Nephron (organoid): ENCODE measurements around the gene NPTN.

Experiments used
- H3K27ac Mint-ChIP-seq, 3 experiments: 2 replicates each; pipeline ENCODE4 v1.8.0; 2020; ENCODE audit warnings: mixed read lengths in 3 of 3, mild to moderate bottlenecking in 2 of 3, moderate library complexity in 1 of 3
- H3K27me3 Mint-ChIP-seq: 2 replicates; pipeline ENCODE4 v1.8.0; 2021; ENCODE audit warnings: low read depth, mild to moderate bottlenecking, moderate library complexity, mixed read lengths
- H3K36me3 Mint-ChIP-seq: 2 replicates; pipeline ENCODE4 v1.8.0; 2020; ENCODE audit warnings: low read depth, mixed read lengths
- H3K4me1 Mint-ChIP-seq: 2 replicates; pipeline ENCODE4 v1.8.0; 2020; ENCODE audit warnings: mixed read lengths
- H3K4me3 Mint-ChIP-seq, 3 experiments: 2 replicates each; pipeline ENCODE4 v1.8.0; 2020; ENCODE audit warnings: mild to moderate bottlenecking in 3 of 3, mixed read lengths in 3 of 3, moderate library complexity in 2 of 3
- H3K9me3 Mint-ChIP-seq: 2 replicates; pipeline ENCODE4 v1.8.0; 2020; ENCODE audit warnings: mixed read lengths
- CTCF ChIP-seq, 3 experiments: fragments of 200-600 bp; sonication (generic); IDR thresholded peaks; one replicate each; pipeline ENCODE4 v1.5.0; 2021; ENCODE audit warnings: antibody characterized with exemption in 3 of 3; ENCODE audit not compliant: unreplicated experiment in 3 of 3

The NPTN gene

GRCh38 chr15:73679964-73680363, 46.8 kb upstream of the NPTN start:
- H3K4me3 Mint-ChIP-seq = no peak overlapping the region
- peaks cover 19% of the 10 kb centered on the region for H3K4me1 Mint-ChIP-seq
- TF ChIP-seq CTCF (IDR thresholded peaks at IDR 0.05; ENCODE audit: unreplicated experiment in 3 of 3) = no peak
- no peaks in the 10 kb centered on the region for H3K9me3 Mint-ChIP-seq
- no peaks in the 10 kb centered on the region for H3K36me3 Mint-ChIP-seq
- H3K27me3 Mint-ChIP-seq = no peaks in the 10 kb centered on the region
- H3K27ac Mint-ChIP-seq = peak overlapping the region in 2 of 3 experiments; percentile 18 to 37

DNA sequence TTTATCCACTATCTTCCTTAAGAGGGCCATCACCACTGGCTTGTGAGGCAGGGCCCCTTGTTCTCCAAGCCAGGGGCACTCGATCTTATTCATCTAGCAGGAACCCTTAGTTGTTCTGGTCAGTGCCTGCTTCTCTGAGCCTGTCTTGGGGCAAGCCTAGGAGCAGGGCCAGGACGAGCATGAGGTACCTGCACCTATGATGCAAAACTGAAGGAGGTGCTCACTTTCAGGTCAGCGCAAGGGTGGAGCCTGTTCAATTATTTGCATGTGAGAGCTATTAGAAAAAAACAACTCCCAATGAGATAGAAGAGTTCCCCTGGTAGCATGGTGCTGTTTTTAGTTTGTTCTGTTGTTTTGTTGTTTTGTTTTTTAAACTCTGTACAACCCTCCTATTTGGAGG, 46.0 kb upstream of the NPTN start:
- no peaks in the 10 kb centered on the region for H3K27me3 Mint-ChIP-seq
- no peaks in the 10 kb centered on the region for H3K36me3 Mint-ChIP-seq
- H3K9me3 Mint-ChIP-seq = no peaks in the 10 kb centered on the region
- H3K4me1 Mint-ChIP-seq = peaks cover 19% of the 10 kb centered on the region
- no peak overlapping the region for H3K4me3 Mint-ChIP-seq
- peak overlapping the region in 1 of 3 experiments; percentile 18 for H3K27ac Mint-ChIP-seq
- TF ChIP-seq CTCF (IDR thresholded peaks at IDR 0.05; ENCODE audit: unreplicated experiment in 3 of 3) = no peak

GRCh38 chr15:73678498-73678897, 45.3 kb upstream of the NPTN start:
- Mint-ChIP-seq H3K27me3 (no peaks in the 10 kb centered on the region), H3K27ac (no peak overlapping the region), H3K4me3 (no peak overlapping the region), H3K4me1 (peaks cover 15% of the 10 kb centered on the region), H3K36me3 (no peaks in the 10 kb centered on the region), H3K9me3 (no peaks in the 10 kb centered on the region)
- TF ChIP-seq CTCF (IDR thresholded peaks at IDR 0.05; ENCODE audit: unreplicated experiment in 3 of 3) = no peak

- Mint-ChIP-seq H3K36me3 (no peaks in the 10 kb centered on the region), H3K27ac (no peak overlapping the region), H3K9me3 (no peaks in the 10 kb centered on the region), H3K4me3 (no peak overlapping the region), H3K4me1 (peaks cover 8% of the 10 kb centered on the region), H3K27me3 (no peaks in the 10 kb centered on the region)
- no peak for TF ChIP-seq CTCF (IDR thresholded peaks at IDR 0.05; ENCODE audit: unreplicated experiment in 3 of 3)
These were observed 44.5 kb upstream of the NPTN start for GRCh38 chr15:73677733-73678132.

GRCh38 chr15:73677146-73677607, 44.0 kb upstream of the NPTN start:
- H3K4me3 Mint-ChIP-seq = no peak overlapping the region
- peak; percentile 61 to 70 (median 70) for TF ChIP-seq CTCF (IDR thresholded peaks at IDR 0.05; ENCODE audit: unreplicated experiment in 3 of 3)
- no peaks in the 10 kb centered on the region for H3K27me3 Mint-ChIP-seq

GRCh38 chr15:73674587-73674986, 41.4 kb upstream of the NPTN start:
- H3K27me3 Mint-ChIP-seq = peaks cover 3% of the 10 kb centered on the region
- peaks cover 7% of the 10 kb centered on the region for H3K4me1 Mint-ChIP-seq
- no peaks in the 10 kb centered on the region for H3K9me3 Mint-ChIP-seq
- H3K27ac Mint-ChIP-seq = no peak overlapping the region
- no peak overlapping the region for H3K4me3 Mint-ChIP-seq
- TF ChIP-seq CTCF (IDR thresholded peaks at IDR 0.05; ENCODE audit: unreplicated experiment in 3 of 3) = no peak
- no peaks in the 10 kb centered on the region for H3K36me3 Mint-ChIP-seq

More at GRCh38 chr15:73677146-73677607, 44.0 kb upstream of the NPTN start:
- H3K36me3 Mint-ChIP-seq = no peaks in the 10 kb centered on the region
- H3K9me3 Mint-ChIP-seq = no peaks in the 10 kb centered on the region
- no peak overlapping the region for H3K27ac Mint-ChIP-seq
- peaks cover 2% of the 10 kb centered on the region for H3K4me1 Mint-ChIP-seq
